PC-9 (cell line): ENCODE data around the gene BCAR1. TPM values are rescaled to one million over a fixed set of nuclear protein-coding genes. Genes with fewer than 3 reads are reported as not detected.
"Not testable (repeated sequence)": the region's sequence is repeated elsewhere in the genome, so short reads cannot be mapped to it uniquely, and the experiment has no call there.

Experiments
- BruUV-seq: library from RNA; stranded (reverse); fragments of 400-500 nt; replicated peaks from 2 replicates; lab custom pipeline; 2021; lab: Mats Ljungman, UMichigan
- CTCF ChIA-PET: fragments of 300-600 bp; sonication (Branson Sonifier 250); formaldehyde crosslinking; loops from one replicate; lab custom pipeline; 2022; ENCODE audit warnings: antibody characterized with exemption; lab: Charles Lee
- POLR2A ChIA-PET: fragments of 300-600 bp; sonication (Branson Sonifier 250); formaldehyde crosslinking; loops from one replicate; lab custom pipeline; 2022; ENCODE audit warnings: antibody characterized with exemption; ENCODE audit not compliant: unreplicated experiment; lab: Charles Lee
- DNase-seq, 2 experiments: peaks; one replicate each; pipeline versions ENCODE4 v3.0.0 to v3.0.0-alpha.2; 2015 to 2022; ENCODE audit warnings: mixed read lengths in 1 of 2
- H2AFZ ChIP-seq: fragments of 200-600 bp; sonication (generic); 2 replicates; pipeline ENCODE4 v1.8.1; 2017; ENCODE audit warnings: antibody characterized with exemption
- H3F3A ChIP-seq: fragments of 200-600 bp; sonication (generic); 2 replicates; pipeline ENCODE4 v1.8.1; 2017; ENCODE audit warnings: antibody characterized with exemption, mild to moderate bottlenecking, low read depth; ENCODE audit not compliant: insufficient read depth
- H3K27ac ChIP-seq: fragments of 200-600 bp; sonication (generic); 2 replicates; pipeline ENCODE4 v1.6.1; 2016; ENCODE audit warnings: mixed run types
- H3K27me3 ChIP-seq: fragments of 200-600 bp; sonication (generic); 2 replicates; pipeline ENCODE4 v1.6.1; 2016; ENCODE audit warnings: low read depth, mixed run types; ENCODE audit not compliant: insufficient read depth
- H3K36me3 ChIP-seq: fragments of 200-600 bp; sonication (generic); 2 replicates; pipeline ENCODE4 v1.6.1; 2016; ENCODE audit warnings: low read depth, mixed run types
- H3K4me1 ChIP-seq: fragments of 200-600 bp; sonication (generic); replicated peaks from 2 replicates; pipeline ENCODE4 v1.6.1; 2016; ENCODE audit warnings: mixed run types; ENCODE audit not compliant: insufficient read depth
- H3K4me2 ChIP-seq: fragments of 200-600 bp; sonication (generic); 2 replicates; pipeline ENCODE4 v1.6.1; 2017; ENCODE audit warnings: mixed run types
- H3K4me3 ChIP-seq: fragments of 200-600 bp; sonication (generic); 2 replicates; pipeline ENCODE4 v1.6.1; 2016; ENCODE audit warnings: mixed run types
- H3K79me2 ChIP-seq: fragments of 200-600 bp; sonication (generic); 2 replicates; pipeline ENCODE4 v1.6.1; 2017; ENCODE audit warnings: low read depth, mixed run types
- H3K9me2 ChIP-seq: fragments of 200-600 bp; sonication (generic); 2 replicates; pipeline ENCODE4 v1.8.1; 2017; ENCODE audit warnings: mild to moderate bottlenecking; ENCODE audit not compliant: insufficient read depth
- H3K9me3 ChIP-seq: fragments of 200-600 bp; sonication (generic); 2 replicates; pipeline ENCODE4 v1.8.1; 2016; ENCODE audit warnings: low read depth; ENCODE audit not compliant: insufficient read depth
- H4K20me1 ChIP-seq: fragments of 200-600 bp; sonication (generic); 2 replicates; pipeline ENCODE4 v1.8.1; 2017; ENCODE audit not compliant: insufficient read depth
- EZH2 ChIP-seq: fragments of 200-600 bp; sonication (generic); IDR thresholded peaks from 2 replicates; pipeline ENCODE4 v1.8.0; 2017; ENCODE audit warnings: antibody characterized with exemption, low read depth
- intact Hi-C: fragments of 100-400 bp; cut with micrococcal nuclease; formaldehyde crosslinking; loops from one replicate; pipeline ENCODE4 v1.10.0; 2022; ENCODE audit not compliant: unreplicated experiment
- total RNA-seq: library from RNA; stranded (reverse); gene quantifications from 2 replicates; pipeline ENCODE4 v1.2.3, GENCODE V29; 2021
- TF ChIP-seq, protein P1 (sequence below): fragments of 200-600 bp; sonication (generic); conservative IDR thresholded peaks from 2 replicates; pipeline ENCODE4 v1.6.1; 2017; ENCODE audit warnings: mixed run types, antibody characterized with exemption, mild to moderate bottlenecking, moderate library complexity

The BCAR1 gene
- total RNA-seq, 1 experiment from 2014 or later, result 53.9 TPM

DNA sequence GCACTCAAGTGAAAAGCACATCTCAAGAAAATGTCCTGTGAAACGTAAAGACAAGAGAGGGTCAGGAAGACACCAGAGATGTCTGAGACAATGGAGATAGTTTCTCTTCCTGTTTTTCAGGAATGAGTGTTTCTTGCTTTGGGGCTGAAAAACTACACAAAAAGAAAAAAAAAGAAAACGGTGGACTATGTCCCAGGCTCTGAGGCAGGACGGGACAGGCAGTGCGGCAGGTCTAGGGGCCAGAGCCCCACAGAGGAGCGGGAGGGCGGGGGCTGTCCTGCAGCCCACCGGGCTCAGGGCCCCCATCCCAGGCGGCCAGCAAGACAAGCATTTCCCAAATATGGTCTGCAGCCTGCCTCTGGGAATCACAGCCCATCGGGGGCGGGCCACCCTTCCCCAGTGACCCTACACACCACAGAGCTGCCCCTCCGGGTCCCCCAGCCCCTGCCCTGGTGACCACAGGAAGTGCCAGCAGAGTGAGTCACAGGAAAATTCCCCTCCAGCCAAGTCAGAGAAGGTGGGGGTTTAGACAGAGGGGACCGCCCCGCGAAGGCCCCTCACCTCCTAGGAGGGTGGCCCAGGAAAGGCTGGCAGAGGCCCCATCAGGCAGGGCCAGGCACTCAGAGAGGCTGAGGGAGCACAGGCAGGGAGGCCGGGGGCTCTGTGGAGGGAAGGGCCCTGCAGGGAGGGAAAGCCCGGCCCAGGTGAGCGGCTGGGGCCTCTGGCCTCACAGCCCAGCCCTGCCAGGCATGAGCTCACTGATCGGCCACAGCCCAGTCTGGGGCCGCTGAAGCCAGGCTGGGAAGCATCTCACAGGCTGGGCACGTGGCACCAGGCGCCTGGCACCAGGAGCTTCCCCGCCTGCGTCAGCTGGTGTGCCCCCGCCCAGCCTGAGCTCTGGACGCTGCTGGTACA is 6.3 kb downstream of the BCAR1 start:
- peak overlapping the region; percentile 76 for H3K4me2 ChIP-seq
- H3K36me3 ChIP-seq, result peaks cover 10% of the 10 kb centered on the region; the same call in 1 of the 2 replicates
- TF ChIP-seq, protein P1, sequence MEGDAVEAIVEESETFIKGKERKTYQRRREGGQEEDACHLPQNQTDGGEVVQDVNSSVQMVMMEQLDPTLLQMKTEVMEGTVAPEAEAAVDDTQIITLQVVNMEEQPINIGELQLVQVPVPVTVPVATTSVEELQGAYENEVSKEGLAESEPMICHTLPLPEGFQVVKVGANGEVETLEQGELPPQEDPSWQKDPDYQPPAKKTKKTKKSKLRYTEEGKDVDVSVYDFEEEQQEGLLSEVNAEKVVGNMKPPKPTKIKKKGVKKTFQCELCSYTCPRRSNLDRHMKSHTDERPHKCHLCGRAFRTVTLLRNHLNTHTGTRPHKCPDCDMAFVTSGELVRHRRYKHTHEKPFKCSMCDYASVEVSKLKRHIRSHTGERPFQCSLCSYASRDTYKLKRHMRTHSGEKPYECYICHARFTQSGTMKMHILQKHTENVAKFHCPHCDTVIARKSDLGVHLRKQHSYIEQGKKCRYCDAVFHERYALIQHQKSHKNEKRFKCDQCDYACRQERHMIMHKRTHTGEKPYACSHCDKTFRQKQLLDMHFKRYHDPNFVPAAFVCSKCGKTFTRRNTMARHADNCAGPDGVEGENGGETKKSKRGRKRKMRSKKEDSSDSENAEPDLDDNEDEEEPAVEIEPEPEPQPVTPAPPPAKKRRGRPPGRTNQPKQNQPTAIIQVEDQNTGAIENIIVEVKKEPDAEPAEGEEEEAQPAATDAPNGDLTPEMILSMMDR, result no peak
- no peak for TF ChIP-seq EZH2
- peaks cover 27% of the 10 kb centered on the region for H3F3A ChIP-seq
- H3K27me3 ChIP-seq, result no peaks in the 10 kb centered on the region
- H2AFZ ChIP-seq, result no peak overlapping the region
- ChIA-PET CTCF (interaction anchor here (0.6 to 1.1 kb wide), 5 partner anchors 11 to 272 kb away, joined by 4 to 10 read pairs (median 8); no protein-coding TSS in a partner anchor), POLR2A (interaction anchor here (0.5 to 1.8 kb wide), 8 partner anchors 11 to 946 kb away, joined by 3 to 20 read pairs (median 4); no protein-coding TSS in a partner anchor)
- BruUV-seq, result TSS peak; percentile 22
- no peaks in the 10 kb centered on the region for H3K9me3 ChIP-seq
- peak overlapping the region; percentile 83 for H3K27ac ChIP-seq
- peak; percentile 93 to 96 for DNase-seq
- peaks cover 82% of the 10 kb centered on the region for H3K79me2 ChIP-seq
- H4K20me1 ChIP-seq, result peaks cover 23% of the 10 kb centered on the region
- H3K4me1 ChIP-seq, result peaks cover 65% of the 10 kb centered on the region
- intact Hi-C loops, result loop anchor here (1.0 kb wide), 5 partner anchors 19 to 140 kb away; no protein-coding TSS in a partner anchor
- no peaks in the 10 kb centered on the region for H3K9me2 ChIP-seq
- H3K4me3 ChIP-seq, result peak overlapping the region; percentile 30; the same call in 1 of the 2 replicates

DNA sequence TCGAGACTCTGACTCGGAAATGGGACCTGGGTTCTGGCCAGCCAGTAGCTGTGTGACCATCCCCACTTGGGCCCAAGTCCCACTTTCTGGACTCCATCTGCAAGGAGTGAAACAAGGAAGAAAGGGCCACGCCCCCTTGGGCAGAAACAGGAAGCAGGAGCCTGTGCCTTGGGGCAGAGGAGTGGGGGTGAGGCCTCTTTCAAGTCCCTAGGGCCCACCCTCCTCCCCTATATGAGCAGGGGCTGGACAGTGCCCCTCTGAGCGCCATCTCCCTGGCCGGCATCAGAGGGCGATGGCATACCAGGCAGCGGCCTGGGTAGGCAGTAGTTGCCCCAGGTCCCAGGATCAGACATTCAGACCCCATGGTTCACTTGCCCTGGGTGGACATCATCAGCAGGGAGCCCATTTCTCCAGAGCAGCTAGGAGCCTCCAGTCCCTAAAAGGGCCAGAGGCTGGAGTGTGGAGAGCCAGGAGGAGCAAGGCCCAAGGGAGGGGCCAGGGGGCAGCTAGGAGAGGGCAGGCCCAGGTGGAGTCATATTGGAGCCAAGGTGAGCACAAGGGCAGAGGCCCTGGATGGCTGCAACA is 7.1 kb downstream of the BCAR1 start:
- H3K36me3 ChIP-seq, result peaks cover 10% of the 10 kb centered on the region; the same call in 1 of the 2 replicates
- no peak overlapping the region for H2AFZ ChIP-seq
- peaks cover 27% of the 10 kb centered on the region for H3F3A ChIP-seq
- intact Hi-C loops, result no loop called here
- H3K4me3 ChIP-seq, result peak overlapping the region; percentile 30; the same call in 1 of the 2 replicates
- H3K27ac ChIP-seq, result peak overlapping the region; percentile 83
- H3K27me3 ChIP-seq, result no peaks in the 10 kb centered on the region
- H3K9me3 ChIP-seq, result no peaks in the 10 kb centered on the region
- DNase-seq, result peak; percentile 54 to 60
- CTCF ChIA-PET, result interaction anchor here (1.1 kb wide), 1 partner anchor 135 kb away, joined by 4 read pairs; no protein-coding TSS in a partner anchor
- H3K4me2 ChIP-seq, result peak overlapping the region; percentile 76
- BruUV-seq, result no TSS peak
- POLR2A ChIA-PET, result interaction anchor here (0.7 to 1.8 kb wide), 3 partner anchors 61 to 133 kb away, joined by 3 to 8 read pairs (median 4); no protein-coding TSS in a partner anchor
- no peak for TF ChIP-seq EZH2
- TF ChIP-seq, protein P1, result no peak
- H3K9me2 ChIP-seq, result no peaks in the 10 kb centered on the region
- peaks cover 82% of the 10 kb centered on the region for H3K79me2 ChIP-seq
- peaks cover 18% of the 10 kb centered on the region for H4K20me1 ChIP-seq
- peaks cover 58% of the 10 kb centered on the region for H3K4me1 ChIP-seq

DNA sequence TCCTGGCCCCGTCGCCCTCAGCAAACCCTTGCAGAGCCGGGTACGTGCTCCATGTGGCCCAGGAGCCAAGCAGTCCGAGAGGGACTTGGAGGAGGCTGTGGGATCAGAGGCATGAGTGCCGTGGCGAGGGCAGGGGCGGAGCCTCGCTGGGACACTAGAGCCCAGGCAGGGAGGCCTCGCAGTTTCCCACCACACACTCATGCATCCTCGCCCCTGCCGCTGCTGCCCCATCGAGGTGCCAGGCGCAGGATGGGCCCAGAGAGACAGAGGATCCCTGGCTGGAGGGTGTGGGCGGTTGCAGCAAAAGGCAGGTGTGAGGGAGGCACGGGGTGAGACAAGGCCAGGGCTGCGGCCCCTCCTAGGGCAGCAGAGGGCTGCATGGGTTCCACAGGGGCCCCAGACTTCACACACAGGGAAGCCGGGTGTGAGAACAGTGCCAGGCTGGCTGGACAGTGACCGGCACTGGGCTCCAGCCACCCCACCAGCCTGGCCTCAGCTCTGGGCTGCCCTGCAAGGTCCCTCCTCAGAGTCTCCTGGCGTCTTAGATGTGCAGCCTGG is 7.7 kb downstream of the BCAR1 start:
- H3K27me3 ChIP-seq, result no peaks in the 10 kb centered on the region
- CTCF ChIA-PET, result no interaction called here
- peak overlapping the region; percentile 83 for H3K27ac ChIP-seq
- no peaks in the 10 kb centered on the region for H3K9me2 ChIP-seq
- DNase-seq, result no peak
- no peak overlapping the region for H3K4me3 ChIP-seq
- no peak overlapping the region for H2AFZ ChIP-seq
- intact Hi-C loops, result no loop called here
- peaks cover 27% of the 10 kb centered on the region for H3F3A ChIP-seq
- H3K4me1 ChIP-seq, result peaks cover 52% of the 10 kb centered on the region
- no peaks in the 10 kb centered on the region for H3K9me3 ChIP-seq
- POLR2A ChIA-PET, result interaction anchor here (1.0 kb wide), 1 partner anchor 61 kb away, joined by 4 read pairs; no protein-coding TSS in a partner anchor
- H3K79me2 ChIP-seq, result peaks cover 80% of the 10 kb centered on the region
- H3K36me3 ChIP-seq, result peaks cover 10% of the 10 kb centered on the region; the same call in 1 of the 2 replicates
- no peak for TF ChIP-seq EZH2
- TF ChIP-seq, protein P1, result no peak
- peak overlapping the region; percentile 76 for H3K4me2 ChIP-seq
- no TSS peak for BruUV-seq
- peaks cover 12% of the 10 kb centered on the region for H4K20me1 ChIP-seq

DNA sequence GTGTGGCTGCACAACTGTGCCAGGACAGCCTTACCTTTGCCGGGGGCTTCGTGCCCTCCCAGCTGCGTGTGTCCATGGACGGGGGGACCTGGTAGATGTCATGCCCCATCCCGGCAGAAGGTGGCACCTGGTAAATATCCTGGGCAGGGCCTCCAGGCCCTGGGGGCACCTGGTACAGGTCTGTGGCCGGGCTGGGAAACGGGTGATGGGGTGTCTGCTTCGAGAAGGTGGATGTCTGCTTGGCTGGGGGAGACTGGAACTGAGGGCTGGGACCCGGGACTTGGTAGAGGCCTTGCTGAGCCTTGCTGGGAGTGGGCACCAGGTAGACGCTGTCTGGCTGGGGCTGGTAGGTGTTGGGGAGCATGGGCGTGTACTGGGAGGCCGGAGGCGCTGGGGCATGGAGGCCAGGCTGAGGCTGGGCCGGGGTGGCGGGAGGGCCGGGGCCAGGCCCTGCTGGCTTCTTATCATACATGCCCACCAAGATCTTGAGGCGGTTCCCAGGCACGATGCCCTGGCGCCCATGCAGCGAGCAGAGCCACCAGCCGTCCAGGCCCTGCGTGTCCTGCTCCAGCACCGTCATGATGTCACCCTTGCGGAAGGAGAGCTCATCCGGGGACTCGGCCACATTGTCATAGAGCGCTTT is 8.9 kb downstream of the BCAR1 start:
- H3K9me3 ChIP-seq, H3K4me2 ChIP-seq, CTCF ChIA-PET, intact Hi-C loops, H3K4me3 ChIP-seq, H3K27ac ChIP-seq, DNase-seq, H2AFZ ChIP-seq, H3K27me3 ChIP-seq, H4K20me1 ChIP-seq, BruUV-seq, H3K9me2 ChIP-seq, POLR2A ChIA-PET: not testable (repeated sequence)
- H3F3A ChIP-seq, result peaks cover 27% of the 10 kb centered on the region
- H3K79me2 ChIP-seq, result peaks cover 68% of the 10 kb centered on the region
- peaks cover 42% of the 10 kb centered on the region for H3K4me1 ChIP-seq
- H3K36me3 ChIP-seq, result peaks cover 10% of the 10 kb centered on the region; the same call in 1 of the 2 replicates
